ENCODE results near the gene SCEL.

SCEL gene

DNA sequence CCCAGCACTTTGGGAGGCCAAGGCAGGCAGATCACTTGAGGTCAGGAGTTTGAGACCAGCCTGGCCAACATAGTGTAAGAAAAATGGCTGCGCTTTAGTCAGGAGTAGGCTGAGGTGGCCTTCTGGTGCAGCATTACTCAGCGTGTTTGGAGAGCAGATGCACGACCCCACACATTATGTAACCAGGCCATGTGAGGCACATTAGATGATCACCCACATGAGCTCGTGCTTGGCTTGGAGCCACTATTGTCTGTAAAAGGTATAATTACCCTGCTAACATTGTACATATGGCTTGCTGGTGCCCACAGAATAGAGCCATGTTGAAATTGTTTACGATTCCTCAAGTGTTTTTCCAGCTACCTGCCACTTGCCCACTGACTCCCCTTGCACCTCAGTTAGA, 24.0 kb upstream of the SCEL start (continued):
- TF ChIP-seq, protein P1, sequence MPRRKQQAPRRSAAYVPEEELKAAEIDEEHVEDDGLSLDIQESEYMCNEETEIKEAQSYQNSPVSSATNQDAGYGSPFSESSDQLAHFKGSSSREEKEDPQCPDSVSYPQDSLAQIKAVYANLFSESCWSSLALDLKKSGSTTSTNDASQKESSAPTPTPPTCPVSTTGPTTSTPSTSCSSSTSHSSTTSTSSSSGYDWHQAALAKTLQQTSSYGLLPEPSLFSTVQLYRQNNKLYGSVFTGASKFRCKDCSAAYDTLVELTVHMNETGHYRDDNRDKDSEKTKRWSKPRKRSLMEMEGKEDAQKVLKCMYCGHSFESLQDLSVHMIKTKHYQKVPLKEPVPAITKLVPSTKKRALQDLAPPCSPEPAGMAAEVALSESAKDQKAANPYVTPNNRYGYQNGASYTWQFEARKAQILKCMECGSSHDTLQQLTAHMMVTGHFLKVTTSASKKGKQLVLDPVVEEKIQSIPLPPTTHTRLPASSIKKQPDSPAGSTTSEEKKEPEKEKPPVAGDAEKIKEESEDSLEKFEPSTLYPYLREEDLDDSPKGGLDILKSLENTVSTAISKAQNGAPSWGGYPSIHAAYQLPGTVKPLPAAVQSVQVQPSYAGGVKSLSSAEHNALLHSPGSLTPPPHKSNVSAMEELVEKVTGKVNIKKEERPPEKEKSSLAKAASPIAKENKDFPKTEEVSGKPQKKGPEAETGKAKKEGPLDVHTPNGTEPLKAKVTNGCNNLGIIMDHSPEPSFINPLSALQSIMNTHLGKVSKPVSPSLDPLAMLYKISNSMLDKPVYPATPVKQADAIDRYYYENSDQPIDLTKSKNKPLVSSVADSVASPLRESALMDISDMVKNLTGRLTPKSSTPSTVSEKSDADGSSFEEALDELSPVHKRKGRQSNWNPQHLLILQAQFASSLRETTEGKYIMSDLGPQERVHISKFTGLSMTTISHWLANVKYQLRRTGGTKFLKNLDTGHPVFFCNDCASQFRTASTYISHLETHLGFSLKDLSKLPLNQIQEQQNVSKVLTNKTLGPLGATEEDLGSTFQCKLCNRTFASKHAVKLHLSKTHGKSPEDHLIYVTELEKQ (tag by site-specific recombination; IDR thresholded peaks at IDR 0.05; ENCODE audit: borderline replicate concordance), result no peak
- no peak for TF ChIP-seq HOXC10 (CRISPR knock-in tag; IDR thresholded peaks at IDR 0.05)
- TF ChIP-seq, protein P2, sequence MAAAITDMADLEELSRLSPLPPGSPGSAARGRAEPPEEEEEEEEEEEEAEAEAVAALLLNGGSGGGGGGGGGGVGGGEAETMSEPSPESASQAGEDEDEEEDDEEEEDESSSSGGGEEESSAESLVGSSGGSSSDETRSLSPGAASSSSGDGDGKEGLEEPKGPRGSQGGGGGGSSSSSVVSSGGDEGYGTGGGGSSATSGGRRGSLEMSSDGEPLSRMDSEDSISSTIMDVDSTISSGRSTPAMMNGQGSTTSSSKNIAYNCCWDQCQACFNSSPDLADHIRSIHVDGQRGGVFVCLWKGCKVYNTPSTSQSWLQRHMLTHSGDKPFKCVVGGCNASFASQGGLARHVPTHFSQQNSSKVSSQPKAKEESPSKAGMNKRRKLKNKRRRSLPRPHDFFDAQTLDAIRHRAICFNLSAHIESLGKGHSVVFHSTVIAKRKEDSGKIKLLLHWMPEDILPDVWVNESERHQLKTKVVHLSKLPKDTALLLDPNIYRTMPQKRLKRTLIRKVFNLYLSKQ (tag by site-specific recombination; IDR thresholded peaks at IDR 0.05; ENCODE audit: borderline replicate concordance), result no peak
- TF ChIP-seq ZNF184 (tag by site-specific recombination; IDR thresholded peaks at IDR 0.05), result no peak
- TF ChIP-seq, protein P3, sequence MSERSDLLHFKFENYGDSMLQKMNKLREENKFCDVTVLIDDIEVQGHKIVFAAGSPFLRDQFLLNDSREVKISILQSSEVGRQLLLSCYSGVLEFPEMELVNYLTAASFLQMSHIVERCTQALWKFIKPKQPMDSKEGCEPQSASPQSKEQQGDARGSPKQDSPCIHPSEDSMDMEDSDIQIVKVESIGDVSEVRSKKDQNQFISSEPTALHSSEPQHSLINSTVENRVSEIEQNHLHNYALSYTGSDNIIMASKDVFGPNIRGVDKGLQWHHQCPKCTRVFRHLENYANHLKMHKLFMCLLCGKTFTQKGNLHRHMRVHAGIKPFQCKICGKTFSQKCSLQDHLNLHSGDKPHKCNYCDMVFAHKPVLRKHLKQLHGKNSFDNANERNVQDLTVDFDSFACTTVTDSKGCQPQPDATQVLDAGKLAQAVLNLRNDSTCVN (tag by site-specific recombination; optimal IDR thresholded peaks at IDR 0.05), result no peak
- TF ChIP-seq KLF7 (tag by site-specific recombination; IDR thresholded peaks at IDR 0.05; ENCODE audit: borderline replicate concordance), result no peak
- 0 out of 2 replicates have a peak, but pooled peaks have one; percentile 14 for TF ChIP-seq ZNF133 (tag by site-specific recombination; IDR thresholded peaks at IDR 0.05)
- no peak for TF ChIP-seq ZNF433 (tag by site-specific recombination; IDR thresholded peaks at IDR 0.05; ENCODE audit: low read depth)
- no peak for TF ChIP-seq HOXA7 (CRISPR knock-in tag; IDR thresholded peaks at IDR 0.05; ENCODE audit: borderline replicate concordance)
- TF ChIP-seq EGR2 (tag by site-specific recombination; IDR thresholded peaks at IDR 0.05; ENCODE audit: low read depth), result peak; percentile 12; the same call in 1 of the 2 replicates
- no peak for TF ChIP-seq MYNN (tag by site-specific recombination; IDR thresholded peaks at IDR 0.05; ENCODE audit: borderline replicate concordance)
- peak; percentile 34; the same call in 1 of the 2 replicates for TF ChIP-seq ZBTB8A (tag by site-specific recombination; IDR thresholded peaks at IDR 0.05)
- TF ChIP-seq YY1 (tag by site-specific recombination; IDR thresholded peaks at IDR 0.05), result no peak
- no peak for TF ChIP-seq ZNF777 (tag by site-specific recombination; IDR thresholded peaks at IDR 0.05; ENCODE audit: borderline replicate concordance)
- TF ChIP-seq ZNF658 (tag by site-specific recombination; IDR thresholded peaks at IDR 0.05), result no peak
- TF ChIP-seq, protein P4, sequence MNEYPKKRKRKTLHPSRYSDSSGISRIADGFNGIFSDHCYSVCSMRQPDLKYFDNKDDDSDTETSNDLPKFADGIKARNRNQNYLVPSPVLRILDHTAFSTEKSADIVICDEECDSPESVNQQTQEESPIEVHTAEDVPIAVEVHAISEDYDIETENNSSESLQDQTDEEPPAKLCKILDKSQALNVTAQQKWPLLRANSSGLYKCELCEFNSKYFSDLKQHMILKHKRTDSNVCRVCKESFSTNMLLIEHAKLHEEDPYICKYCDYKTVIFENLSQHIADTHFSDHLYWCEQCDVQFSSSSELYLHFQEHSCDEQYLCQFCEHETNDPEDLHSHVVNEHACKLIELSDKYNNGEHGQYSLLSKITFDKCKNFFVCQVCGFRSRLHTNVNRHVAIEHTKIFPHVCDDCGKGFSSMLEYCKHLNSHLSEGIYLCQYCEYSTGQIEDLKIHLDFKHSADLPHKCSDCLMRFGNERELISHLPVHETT (tag by site-specific recombination; IDR thresholded peaks at IDR 0.05), result peak; percentile 35; the same call in 1 of the 2 replicates
- TF ChIP-seq ZNF610 (tag by site-specific recombination; IDR thresholded peaks at IDR 0.05; ENCODE audit: borderline replicate concordance), result no peak
- no peak for TF ChIP-seq ZNF626 (tag by site-specific recombination; IDR thresholded peaks at IDR 0.05)
- TF ChIP-seq, protein P5, sequence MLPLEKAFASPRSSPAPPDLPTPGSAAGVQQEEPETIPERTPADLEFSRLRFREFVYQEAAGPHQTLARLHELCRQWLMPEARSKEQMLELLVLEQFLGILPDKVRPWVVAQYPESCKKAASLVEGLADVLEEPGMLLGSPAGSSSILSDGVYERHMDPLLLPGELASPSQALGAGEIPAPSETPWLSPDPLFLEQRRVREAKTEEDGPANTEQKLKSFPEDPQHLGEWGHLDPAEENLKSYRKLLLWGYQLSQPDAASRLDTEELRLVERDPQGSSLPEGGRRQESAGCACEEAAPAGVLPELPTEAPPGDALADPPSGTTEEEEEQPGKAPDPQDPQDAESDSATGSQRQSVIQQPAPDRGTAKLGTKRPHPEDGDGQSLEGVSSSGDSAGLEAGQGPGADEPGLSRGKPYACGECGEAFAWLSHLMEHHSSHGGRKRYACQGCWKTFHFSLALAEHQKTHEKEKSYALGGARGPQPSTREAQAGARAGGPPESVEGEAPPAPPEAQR (tag by site-specific recombination; IDR thresholded peaks at IDR 0.05), result no peak
